Activated CD4-positive, alpha-beta T cell treated with anti-CD3 and anti-CD28 coated beads, Interleukin-2, amount 50 U/mL, for 4 hours (primary cell): ENCODE measurements around the gene ESYT3.
"Not testable (repeated sequence)": the region's sequence is repeated elsewhere in the genome, so short reads cannot be mapped to it uniquely, and the experiment has no call there.

Source experiments
- DNase-seq, 2 experiments: peaks; one replicate each; pipeline ENCODE4 v3.0.0-alpha.2; 2020

Gene ESYT3

DNA sequence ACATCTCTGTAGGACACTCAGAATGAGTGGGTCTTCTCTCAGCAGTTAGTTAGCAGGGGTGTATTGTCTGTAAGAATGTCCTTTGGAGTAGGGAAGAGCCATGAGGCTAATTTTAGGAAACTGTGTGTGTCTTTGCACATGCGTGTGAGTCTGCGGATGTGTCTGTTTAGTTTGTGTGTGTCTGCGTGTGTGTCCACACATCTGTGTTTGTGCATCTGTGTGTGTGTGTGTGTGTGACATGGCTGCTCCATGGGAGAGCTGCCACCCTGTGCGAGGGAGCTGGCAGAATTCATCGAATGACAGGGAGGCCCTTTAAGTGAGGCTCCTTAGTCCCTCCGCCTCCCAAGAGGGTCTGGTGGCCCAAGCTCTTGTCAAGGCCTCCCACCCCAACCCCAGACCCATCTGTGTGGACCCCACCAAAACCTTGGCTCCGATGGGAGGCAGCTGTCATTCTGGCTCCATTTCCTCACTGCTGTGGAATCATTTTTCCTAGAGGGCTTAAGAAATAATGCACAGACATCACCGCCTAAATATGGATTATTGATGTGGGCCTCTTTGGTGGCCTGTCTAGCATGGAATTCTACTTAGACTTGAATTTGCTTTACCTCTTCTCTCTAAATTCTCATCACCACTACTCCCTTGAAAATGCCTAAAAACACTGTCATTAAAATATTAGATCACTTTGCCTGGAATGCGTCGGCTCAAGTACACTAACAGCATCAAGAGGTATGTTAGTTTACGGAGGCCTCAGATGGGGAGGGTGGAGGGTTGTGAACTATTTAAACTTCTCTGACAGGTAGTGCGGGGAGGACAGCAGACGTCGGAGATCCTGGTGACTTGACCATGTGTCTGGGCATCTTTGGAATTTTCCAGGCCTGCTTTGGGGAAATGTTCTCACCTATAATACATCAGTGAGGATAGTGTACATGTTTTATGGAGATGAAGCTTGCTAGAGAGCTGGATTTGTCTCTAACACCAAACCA is 9.4 kb downstream of the ESYT3 start:
- DNase-seq: no peak

DNA sequence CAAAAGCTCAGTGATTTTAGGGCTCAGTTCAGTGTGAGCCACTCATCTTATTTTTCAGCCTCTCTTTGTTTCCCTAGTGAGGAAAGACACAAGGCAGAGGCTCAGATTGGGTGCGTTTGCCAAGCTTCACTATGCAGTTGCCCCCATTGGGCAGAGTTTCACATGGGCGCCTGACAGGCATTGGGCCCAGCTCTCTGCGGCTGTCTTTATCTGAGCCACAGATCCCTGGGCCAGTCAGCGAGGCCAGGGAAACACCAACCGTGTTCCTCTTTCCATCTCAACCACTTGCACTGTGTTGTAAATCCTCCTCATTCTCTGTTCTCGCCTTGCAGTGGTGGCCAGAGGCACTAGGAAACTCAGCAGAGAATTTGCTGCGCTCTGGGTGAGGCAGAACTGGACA is 10.8 kb downstream of the ESYT3 start:
- DNase-seq: no peak

DNA sequence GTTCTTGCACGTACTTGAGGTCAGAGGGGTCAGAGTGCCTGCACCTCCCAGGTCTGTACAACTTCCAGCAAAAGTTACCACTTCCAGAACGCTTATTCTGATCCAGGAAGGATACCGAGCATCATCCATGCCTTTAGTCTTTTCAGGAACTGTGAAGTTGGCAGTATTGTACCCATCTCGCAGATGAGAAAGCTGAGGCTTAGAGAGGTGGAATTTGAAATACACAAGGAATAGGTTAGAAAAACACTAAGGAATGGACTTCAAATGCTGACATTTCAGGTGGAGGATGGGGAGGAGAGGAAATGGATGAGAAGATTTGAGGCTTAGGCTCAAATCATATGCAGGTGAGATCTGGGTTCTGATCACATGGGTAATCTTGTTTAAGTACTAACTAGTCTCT is 11.2 kb downstream of the ESYT3 start:
- DNase-seq: no peak

DNA sequence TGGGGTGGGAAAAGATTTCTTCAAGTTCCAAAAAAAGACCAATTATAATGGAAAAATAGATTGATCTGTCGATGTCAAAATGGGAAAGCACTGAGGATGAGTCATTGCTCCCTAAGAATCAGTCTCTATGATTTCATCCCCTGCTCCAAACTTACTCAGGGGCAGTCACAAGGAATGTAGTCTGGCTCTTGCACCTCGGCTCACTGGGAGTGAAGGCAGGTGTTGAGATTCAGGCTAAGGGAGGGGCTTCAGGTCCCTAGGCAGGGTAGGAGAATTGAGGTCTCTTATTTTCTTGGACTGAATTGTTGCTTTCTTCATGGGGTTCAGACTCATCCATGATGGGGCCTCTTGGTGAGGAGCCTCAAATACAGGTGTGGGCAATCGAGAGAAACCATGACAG is 14.2 kb downstream of the ESYT3 start:
- no peak for DNase-seq

DNA sequence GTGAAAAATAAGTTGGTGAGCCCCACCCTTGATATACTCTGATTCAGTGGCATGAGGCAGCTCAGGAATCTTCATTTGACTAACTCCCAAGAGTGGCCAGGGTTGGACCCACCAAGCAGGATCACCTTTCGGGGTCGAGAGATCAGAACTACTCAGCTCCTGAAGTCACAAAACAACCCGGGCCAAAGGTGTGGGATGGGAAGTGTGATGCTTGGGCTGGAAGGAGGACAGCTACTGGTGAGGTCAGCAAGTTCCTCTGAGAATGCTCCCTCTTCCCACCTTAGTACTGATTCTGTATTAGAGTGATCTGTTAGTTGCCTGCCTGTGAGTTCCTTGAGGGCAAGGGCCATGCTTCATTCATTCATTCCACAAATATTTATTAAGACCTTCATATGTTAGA is 15.1 kb downstream of the ESYT3 start:
- no peak for DNase-seq

DNA sequence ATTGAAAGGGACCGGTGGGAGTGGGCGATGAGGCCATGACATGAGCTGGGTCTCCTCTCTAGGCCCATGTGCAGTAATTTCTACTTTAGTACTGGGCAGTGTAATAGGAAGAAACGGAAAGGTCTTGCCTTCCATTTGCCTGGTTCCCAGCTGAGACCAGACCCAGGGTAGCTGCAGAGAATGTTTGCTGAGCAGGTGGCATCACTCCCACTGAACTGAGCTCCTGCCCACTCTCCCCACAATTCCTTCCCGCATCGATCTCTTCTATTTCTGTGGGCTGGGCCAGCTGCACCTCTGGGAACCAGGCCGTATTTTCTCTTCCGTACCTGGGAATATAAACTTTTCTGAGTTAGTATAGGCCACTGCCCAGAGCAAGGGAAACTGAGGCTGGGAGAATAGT is 15.8 kb downstream of the ESYT3 start:
- no peak for DNase-seq

DNA sequence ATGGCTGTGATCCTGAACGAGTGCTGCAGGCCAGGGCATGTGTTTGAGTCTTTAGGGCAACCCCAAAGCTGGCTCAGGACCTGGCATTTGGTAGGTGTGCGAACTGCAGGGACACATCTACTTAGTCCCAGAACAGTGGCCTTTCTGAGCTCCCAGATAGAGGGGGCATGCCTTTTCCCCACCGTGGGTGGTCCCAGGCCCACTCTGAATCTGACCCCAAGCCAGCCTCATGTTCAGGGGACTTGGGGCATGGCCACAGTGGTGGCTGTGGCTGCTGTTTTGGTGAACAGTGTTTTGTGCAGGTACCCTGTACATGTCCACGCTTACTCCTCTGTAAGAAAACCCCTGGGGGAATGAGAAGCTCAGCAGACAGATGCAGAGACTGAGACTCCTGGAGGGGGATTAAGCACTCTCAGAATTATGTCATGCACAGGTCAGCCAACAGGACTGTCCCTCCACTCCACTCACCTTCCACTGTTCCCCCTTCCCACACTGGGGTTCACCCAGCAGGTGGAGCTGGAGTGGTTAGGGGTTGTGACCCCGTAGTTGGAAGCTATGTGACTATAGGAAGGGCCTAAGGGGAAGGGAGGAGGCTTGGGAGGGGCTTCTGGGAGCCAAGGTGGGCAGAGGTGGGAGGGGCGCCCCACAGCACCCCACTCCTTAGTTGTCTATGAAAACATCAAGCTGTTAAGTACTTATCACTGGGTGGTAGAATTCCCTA is 16.4 kb downstream of the ESYT3 start:
- no peak for DNase-seq

DNA sequence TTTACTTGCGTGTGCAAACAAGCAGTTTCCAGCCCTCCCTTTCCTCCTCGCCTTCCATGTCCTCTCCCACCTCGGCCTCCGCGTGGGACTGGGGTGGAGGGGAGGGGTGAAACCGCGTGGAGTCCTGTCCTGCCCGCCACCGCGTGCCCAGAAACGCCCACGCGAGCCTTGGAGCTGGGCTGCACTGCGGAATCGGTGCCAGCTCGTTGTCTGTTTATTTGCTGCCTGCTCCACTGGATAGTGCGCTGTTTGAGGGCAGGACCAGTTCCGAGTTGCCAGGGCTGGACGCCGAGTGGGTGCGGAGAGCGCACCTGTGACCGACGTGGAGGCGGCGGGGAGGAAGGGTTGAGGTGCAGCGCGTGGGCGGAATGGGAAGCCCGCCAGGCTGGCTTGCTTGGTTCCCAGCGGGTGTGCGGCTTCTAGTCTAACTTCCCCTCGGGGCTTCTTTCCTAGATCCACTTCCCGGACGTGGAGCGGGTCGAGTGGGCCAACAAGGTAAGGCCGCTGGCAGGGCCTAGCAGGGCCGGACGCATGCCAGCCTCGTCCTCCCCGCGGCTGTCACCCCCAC is 17.3 kb downstream of the ESYT3 start:
- no peak for DNase-seq

DNA sequence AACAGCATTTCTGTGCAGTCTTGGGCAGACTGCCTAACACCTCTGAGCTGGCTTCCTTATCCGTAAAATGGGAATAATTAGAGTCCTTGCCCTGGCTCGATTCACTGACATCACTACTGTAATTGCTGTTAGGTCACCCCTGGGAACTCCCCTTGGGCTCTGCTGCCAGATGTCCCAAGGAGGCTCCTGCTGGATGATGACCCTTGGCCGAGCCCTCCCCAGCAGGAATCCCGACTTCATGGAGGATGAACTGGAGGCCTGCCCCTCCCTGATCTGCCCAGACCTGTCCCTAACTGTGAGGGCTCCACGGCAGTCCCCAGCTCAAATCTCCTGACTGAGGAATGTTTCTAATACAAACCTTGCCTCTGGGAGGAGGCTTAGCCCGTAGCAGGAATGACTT is 18.0 kb downstream of the ESYT3 start:
- no peak for DNase-seq

DNA sequence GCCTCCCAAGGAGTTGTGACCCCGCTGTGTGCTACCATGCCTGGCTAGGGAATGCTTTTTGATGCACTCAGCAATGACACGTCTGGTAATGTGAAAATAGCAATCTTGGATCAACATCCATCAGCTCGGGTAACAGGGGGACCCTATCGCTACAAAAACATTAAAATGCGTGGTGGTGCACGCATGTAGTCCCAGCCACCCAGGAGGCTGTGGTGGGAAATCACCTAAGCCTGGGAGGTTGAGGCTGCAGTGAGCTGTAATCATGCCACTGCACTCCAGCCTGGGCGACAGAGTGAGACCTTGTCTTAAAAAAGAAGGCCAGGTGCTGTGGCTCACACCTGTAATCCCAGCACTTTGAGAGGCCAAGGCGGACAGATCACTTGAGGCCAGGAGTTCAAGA is 19.5 kb downstream of the ESYT3 start:
- DNase-seq: not testable (repeated sequence)

DNA sequence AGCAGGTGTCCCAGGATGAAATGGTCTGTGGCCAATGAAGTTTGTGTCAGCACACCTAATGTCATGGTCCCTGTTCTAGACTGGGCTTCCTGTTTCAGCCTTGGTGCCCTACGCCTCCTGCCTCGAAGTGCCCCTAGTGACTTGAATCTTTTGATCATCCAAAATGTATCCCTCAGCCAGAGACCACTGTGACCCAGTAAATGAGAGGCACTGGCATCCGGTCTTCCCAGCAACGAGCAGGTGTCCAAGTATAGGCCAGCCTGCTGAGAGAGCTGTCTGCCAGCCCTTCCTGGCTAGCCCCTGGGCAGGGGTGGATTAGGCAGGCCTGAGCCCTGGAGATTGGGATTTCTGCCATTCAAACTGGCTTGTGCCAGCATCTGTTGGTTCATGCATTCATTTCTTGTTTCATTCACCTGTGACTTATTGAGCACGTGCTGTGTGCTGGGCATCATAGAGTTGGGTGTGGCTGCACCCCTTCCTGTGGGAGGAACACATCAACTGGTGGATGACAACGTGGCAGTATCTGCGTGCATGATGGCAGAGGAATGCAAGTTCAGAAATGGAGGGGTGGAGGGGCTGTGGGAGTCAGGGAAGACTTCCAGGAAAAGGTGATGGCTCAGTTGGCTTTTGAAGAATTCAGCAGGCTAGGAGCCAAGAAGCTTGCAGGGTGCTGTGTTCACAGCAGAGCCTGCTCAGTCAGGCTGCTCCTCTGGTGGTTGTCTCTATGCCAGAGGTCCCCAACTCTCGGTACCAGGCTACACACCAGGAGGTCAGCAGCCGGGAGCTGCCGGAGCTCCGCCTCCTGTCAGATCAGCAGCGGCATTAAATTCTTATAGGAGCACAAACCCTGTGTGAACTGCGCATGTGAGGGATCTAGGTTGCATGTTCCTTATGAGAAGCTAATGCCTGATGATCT is 21.6 kb downstream of the ESYT3 start:
- no peak for DNase-seq

DNA sequence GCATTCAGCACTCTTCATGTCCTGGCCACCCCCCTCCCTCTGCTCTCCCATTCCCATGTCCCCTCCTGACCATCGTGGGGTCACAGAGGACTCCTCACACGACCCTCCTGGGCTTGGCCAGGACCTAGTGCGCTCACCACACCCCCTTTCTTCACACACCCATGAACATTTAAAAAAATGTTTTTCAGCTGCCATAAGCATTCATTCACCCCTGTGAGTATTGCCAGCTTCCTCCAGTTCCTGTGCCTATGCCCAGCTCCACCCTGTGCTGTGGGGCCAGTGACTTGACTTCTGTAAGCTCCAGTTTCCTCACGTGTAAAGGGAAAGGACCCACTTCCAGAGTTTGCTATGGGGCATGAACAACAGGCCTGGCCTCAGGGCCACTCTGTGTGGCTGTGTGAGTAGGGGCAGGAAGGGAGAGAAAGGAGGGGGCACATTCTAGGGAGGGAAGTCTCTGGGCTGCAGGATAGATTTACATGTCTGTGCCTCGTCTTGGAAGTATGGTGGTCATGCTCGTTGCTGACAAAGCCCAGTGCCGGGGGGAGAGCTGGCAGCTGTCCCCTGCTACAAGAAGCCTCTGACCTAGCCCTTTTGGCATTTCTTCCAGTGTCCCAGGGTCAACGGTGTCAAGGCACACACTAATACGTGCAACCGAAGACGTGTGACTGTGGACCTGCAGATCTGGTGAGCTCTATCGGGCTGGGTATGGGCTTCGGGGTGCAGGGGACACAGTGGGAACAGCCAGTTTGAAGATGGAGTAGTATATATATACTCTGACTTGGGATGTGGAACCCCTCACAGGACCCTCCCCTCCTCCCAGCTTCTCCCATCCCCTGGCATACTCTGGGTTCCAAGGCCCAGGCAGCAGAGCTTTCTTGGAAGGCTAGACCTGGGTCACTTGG is 22.8 kb downstream of the ESYT3 start:
- DNase-seq: no peak

DNA sequence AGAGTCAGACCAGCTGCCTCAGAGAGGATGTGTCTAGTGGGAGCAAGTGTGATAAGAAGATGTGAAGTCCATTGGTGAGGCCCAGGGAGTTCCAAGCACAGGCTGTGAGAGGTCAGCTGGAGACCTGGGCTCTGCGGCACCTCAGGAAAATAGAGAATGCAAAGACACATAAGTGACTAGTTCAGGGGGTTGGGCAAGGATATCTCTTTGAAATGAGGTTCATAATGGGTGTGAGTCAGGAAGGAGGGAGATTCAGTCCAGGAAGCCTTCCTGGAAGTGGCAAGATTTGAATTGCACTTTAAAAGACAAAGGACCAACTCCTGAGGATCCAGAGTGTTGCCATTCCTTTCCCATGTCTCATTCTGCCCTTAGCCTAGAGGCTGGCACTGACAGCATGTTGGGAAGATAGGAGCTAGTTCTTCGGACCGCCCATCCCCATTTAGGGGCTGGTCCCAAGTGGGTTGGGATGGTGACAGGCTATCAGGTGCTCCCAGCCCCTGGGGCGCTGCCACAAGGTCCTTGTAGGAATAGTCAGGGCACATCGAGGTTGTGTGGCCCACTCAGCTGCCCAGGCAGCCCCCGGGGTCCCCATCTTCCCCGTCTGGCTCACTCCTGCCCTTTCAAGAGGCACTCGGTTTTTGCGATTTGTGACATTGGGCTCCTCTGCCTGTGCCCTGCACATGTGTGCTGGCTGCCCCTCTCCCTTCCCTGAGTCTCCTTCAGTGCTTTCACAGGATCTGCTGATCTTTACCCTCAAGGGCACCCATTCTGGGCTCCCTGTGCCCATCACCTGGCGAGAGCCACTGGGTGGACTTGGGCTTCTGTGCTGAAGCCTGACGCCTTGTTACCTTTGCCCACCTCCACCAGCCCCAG is 23.7 kb downstream of the ESYT3 start:
- no peak for DNase-seq

DNA sequence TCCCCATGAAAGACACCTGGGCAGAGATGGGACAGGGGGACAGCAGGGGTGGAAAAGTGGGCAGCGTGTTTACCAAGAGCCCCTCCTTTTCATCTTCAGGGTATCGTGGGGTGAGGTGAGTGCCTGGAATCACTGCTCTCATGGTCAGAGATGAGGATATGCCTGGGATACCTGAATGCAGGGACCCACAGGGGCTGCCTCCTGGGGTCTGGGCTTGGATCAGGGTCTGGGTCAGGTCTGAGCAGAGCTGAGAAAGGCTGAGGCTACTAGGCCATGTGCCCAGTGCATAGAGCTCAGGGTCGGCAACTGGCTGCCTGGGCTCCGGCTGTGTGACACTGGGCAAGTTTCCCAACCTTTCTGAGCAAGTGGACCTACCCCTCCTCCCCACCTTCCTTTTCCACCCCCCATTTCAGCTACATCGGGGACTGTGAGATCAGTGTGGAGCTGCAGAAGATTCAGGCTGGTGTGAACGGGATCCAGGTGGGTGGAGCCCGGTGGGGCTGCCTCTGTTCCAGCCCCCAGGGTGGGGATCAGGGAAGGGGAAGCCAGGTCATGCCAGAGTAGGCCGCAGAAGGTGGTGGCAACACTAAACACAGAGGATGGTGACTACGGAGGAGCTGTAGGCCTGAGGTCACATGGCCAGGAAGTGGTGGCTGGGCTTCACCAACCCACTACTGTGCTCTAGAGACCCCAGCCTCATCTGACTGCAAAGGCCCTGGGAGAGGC is 24.5 kb downstream of the ESYT3 start:
- no peak for DNase-seq

DNA sequence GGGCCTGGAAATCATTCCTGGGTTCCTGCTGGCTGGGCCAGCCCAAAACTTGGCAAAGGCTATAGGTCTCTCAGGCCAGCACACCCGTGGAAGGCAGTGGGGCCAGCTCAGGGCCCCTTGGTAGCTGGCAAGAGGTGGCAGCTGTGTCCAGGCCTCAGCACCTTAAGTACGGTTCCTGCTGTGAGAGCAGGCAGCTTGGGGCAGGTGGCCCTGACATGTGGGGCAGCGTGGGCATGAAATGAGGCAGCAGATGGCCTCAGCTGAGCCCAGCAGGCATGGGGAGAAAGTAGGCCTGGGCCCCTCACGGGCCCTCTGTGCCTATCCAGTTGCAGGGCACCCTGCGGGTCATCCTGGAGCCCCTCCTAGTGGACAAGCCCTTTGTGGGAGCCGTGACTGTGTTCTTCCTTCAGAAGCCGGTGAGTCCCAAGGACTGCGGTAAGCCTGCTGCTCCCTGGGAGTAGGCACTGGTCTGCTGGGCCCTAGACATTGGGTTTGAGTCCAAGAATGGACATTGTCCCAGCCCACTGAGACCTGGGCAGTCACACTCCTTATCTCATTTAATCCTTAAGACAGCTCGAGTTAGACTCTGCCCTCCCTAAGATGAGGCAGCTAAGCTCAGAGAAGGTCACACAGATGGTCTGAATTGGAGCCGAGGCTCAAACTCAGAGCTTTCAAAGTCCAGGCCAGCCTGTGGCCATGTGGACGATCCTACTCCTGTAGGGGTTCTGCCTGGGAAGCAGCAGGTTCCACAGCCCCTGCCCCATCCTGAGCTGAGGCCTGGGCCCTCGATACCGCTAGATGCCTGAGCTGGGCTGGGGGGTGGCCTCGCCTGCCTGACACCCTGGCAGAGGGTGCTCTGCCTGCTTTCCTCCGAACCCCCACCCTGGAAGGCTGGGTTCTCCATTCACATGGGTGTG is 25.5 kb downstream of the ESYT3 start:
- DNase-seq: no peak

DNA sequence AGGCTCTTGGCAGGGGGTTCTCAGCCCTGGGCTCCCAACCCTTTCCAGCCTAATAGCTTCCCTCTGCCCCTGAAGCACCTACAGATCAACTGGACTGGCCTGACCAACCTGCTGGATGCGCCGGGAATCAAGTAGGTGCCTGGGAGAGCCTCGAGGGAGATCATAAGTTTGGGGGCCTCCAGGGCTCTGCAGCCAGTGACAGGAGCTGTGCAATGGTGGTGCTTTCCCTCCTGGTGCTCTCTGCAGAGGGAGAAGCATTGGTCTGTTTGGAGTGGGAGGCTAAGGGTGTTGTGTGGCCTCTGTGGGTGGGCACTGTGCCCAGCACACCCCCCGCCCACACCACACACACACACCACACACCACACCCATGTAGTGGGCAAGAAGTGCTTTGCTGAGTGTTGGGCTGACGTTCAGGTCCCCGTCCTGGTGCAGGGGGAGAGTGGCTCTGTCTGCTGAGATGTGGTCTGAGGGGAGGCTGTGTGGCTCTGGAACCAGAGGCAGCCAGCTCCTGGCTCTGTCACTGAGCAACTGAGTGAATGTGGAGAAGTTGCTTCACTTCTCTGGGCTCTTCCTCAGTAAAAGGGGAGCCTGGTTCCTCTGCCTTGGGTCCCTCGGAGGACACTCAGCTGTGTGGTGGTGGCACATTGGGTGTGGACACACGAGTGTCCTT is 26.3 kb downstream of the ESYT3 start:
- no peak for DNase-seq

DNA sequence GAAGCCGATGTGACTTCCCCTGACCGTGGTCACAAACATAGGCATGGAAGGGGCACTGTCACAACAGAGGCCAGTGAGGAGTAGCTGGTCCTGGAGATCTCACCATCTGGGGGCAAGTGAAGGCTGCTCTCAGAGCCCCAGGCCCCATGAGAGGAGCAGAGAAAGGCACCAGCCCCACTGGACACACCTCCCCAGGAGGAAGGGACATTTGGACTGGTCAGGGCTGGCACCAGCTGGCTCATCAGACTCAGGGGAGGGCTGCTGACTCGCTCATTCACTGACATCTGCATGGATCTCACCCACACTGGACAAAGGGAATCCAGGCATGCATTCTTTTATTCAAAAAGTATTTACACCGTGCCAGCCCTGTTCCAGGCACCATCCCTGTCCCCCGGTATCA is 26.8 kb downstream of the ESYT3 start:
- DNase-seq: no peak

DNA sequence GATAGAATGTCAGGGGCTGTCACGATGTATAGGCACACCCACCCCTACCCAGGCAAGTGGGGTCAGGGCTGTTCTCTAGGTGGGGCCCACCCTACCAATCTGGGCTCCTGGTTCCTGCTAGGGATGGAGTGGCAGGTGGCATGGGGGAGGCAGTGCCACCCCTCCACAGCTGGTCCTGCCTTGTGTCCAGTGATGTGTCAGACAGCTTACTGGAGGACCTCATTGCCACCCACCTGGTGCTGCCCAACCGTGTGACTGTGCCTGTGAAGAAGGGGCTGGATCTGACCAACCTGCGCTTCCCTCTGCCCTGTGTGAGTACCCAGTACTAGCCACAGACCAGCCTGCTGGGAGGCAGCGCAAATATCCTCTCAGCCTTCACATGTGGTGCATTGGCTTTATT is 27.5 kb downstream of the ESYT3 start:
- no peak for DNase-seq
